ENCODE measurements around the gene CNTNAP2. TPM values are rescaled to one million over a fixed set of nuclear protein-coding genes. Genes with fewer than 3 reads are reported as not detected.

The CNTNAP2 gene
- total and polyA plus RNA-seq, 9 of the 15 experiments (the other 6 are each of a cell fraction or from before 2014, with no cell fraction given) = 0.04 to 0.62 (median 0.09) TPM; not detected in 4

DNA sequence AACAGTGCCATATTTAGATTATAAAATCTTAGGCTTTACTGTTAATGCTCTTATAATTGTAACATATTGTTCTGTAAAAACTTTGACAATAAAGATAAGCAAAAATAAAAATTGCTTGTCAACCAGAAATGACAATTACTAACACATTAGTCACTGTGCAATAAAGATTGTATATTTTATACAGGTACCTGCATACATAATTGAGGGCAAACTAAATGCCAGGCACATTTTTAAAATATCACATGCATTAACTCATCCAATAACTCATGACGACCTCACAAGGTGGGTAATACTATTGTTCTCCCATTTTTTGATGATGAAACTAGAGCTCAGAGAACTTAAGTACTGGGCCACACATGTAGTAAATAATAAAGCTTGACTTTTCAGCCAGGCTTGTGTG, 1453.8 kb downstream of the CNTNAP2 start:
- H3K27ac ChIP-seq (ENCODE audit: extremely low read depth, low read depth, low read length) = no peak overlapping the region
- no peak overlapping the region for H3K9ac ChIP-seq (ENCODE audit: insufficient read depth in 1 of 2, low read depth in 2 of 2, low read length in 2 of 2)
- no peak overlapping the region for H3K4me2 ChIP-seq (ENCODE audit: insufficient read depth, low read length)
- intact Hi-C loops (cut with micrococcal nuclease) (no loop called here), in situ Hi-C loops (cut with MboI) (no loop called here)
- H3K9me1 ChIP-seq (ENCODE audit: control insufficient read depth, insufficient read depth, low read length) = no peaks in the 10 kb centered on the region
- H3K27me3 ChIP-seq (ENCODE audit: control insufficient read depth in 2 of 2, insufficient read depth in 2 of 2, low read length in 2 of 2) = no peaks in the 10 kb centered on the region
- ChIA-PET CTCF (ENCODE audit: low intra/inter-chr PET ratio) (no interaction called here), POLR2A (no interaction called here)
- TF ChIP-seq WHSC1 (IDR thresholded peaks at IDR 0.05; ENCODE audit: low read length) (no peak), TEAD1 (CRISPR knock-in tag; IDR thresholded peaks at IDR 0.05) (no peak), MED1 (CRISPR knock-in tag; IDR thresholded peaks at IDR 0.05; ENCODE audit: borderline replicate concordance) (no peak), ZNF408 (CRISPR knock-in tag; IDR thresholded peaks at IDR 0.05; ENCODE audit: low read depth) (no peak), ZNF354B (CRISPR knock-in tag; IDR thresholded peaks at IDR 0.05) (no peak), SETDB1 (IDR thresholded peaks at IDR 0.05; ENCODE audit: low read length) (no peak), NEUROD1 (IDR thresholded peaks at IDR 0.05; ENCODE audit: borderline replicate concordance, low read depth, low read length, partially characterized antibody) (no peak)
- TF ChIP-seq, protein P1, sequence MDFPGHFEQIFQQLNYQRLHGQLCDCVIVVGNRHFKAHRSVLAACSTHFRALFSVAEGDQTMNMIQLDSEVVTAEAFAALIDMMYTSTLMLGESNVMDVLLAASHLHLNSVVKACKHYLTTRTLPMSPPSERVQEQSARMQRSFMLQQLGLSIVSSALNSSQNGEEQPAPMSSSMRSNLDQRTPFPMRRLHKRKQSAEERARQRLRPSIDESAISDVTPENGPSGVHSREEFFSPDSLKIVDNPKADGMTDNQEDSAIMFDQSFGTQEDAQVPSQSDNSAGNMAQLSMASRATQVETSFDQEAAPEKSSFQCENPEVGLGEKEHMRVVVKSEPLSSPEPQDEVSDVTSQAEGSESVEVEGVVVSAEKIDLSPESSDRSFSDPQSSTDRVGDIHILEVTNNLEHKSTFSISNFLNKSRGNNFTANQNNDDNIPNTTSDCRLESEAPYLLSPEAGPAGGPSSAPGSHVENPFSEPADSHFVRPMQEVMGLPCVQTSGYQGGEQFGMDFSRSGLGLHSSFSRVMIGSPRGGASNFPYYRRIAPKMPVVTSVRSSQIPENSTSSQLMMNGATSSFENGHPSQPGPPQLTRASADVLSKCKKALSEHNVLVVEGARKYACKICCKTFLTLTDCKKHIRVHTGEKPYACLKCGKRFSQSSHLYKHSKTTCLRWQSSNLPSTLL (IDR thresholded peaks at IDR 0.05) = no peak
- TF ChIP-seq, protein P2, sequence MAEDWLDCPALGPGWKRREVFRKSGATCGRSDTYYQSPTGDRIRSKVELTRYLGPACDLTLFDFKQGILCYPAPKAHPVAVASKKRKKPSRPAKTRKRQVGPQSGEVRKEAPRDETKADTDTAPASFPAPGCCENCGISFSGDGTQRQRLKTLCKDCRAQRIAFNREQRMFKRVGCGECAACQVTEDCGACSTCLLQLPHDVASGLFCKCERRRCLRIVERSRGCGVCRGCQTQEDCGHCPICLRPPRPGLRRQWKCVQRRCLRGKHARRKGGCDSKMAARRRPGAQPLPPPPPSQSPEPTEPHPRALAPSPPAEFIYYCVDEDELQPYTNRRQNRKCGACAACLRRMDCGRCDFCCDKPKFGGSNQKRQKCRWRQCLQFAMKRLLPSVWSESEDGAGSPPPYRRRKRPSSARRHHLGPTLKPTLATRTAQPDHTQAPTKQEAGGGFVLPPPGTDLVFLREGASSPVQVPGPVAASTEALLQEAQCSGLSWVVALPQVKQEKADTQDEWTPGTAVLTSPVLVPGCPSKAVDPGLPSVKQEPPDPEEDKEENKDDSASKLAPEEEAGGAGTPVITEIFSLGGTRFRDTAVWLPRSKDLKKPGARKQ (CRISPR knock-in tag; IDR thresholded peaks at IDR 0.05) = no peak
- TF ChIP-seq, protein P3, sequence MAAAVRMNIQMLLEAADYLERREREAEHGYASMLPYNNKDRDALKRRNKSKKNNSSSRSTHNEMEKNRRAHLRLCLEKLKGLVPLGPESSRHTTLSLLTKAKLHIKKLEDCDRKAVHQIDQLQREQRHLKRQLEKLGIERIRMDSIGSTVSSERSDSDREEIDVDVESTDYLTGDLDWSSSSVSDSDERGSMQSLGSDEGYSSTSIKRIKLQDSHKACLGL (CRISPR knock-in tag; IDR thresholded peaks at IDR 0.05; ENCODE audit: borderline replicate concordance, poor library complexity, severe bottlenecking) = no peak
- H3K36me3 ChIP-seq (ENCODE audit: control insufficient read depth, insufficient read depth, low read length) = no peaks in the 10 kb centered on the region
- no TSS peak for BruUV-seq (replicated peaks)
- ATAC-seq (no peak), DNase-seq (ENCODE audit: extremely low read depth in 1 of 4, low spot score in 3 of 4) (no peak), FAIRE-seq (no peak)
- 0% methylated on average over 1 of the region's 1 CpG for WGBS (ENCODE audit: insufficient coverage, low coverage, missing lambda C conversion rate)
- H4K20me1 ChIP-seq (replicated peaks; ENCODE audit: control insufficient read depth, insufficient read depth, low read length) = no peaks in the 10 kb centered on the region
- H3K4me3 ChIP-seq = no peak overlapping the region
- no peaks in the 10 kb centered on the region for H3K79me2 ChIP-seq (ENCODE audit: control insufficient read depth, insufficient read depth, low read length)
- H3K4me1 ChIP-seq (replicated peaks in 1 of 2; ENCODE audit: control insufficient read depth in 2 of 2, insufficient read depth in 2 of 2, low read length in 2 of 2) = no peaks in the 10 kb centered on the region
- H3K9me3 ChIP-seq (replicated peaks; ENCODE audit: control insufficient read depth, insufficient read depth, low read depth, low read length) = no peaks in the 10 kb centered on the region; the same call in none of the 2 replicates
- H2AFZ ChIP-seq (ENCODE audit: low read depth, low read length) = no peak overlapping the region
